ENCODE measurements around the gene WDR37.
"Not testable (repeated sequence)": the region's sequence is repeated elsewhere in the genome, so short reads cannot be mapped to it uniquely, and the experiment has no call there.

GRCh38 chr10:1161315-1161673 lies 105.1 kb downstream of the WDR37 start:
- not testable (repeated sequence) for TF ChIP-seq CREM (IDR thresholded peaks at IDR 0.05; ENCODE audit: low read depth); ZBTB33 (CRISPR knock-in tag; IDR thresholded peaks at IDR 0.05); REST (IDR thresholded peaks at IDR 0.05; ENCODE audit: borderline replicate concordance); REST (CRISPR knock-in tag; IDR thresholded peaks at IDR 0.05; ENCODE audit: low read depth); MXI1 (IDR thresholded peaks at IDR 0.05; ENCODE audit: low read depth, low read length); POLR2AphosphoS5 (IDR thresholded peaks at IDR 0.05; ENCODE audit: control insufficient read depth, insufficient read depth, low read depth, low read length); SP1 (CRISPR knock-in tag; IDR thresholded peaks at IDR 0.05); HDAC6 (IDR thresholded peaks at IDR 0.05; ENCODE audit: low read depth, low read length); CTCF (IDR thresholded peaks at IDR 0.05 in 2 of 3, conservative IDR thresholded peaks at IDR 0.05 in 1 of 3; ENCODE audit: insufficient read depth in 2 of 3, low read depth in 1 of 3, low read length in 3 of 3); POLR2A (conservative IDR thresholded peaks at IDR 0.05); ETS1 (conservative IDR thresholded peaks at IDR 0.05; ENCODE audit: control insufficient read depth, low read depth, low read length); GABPA (tag; conservative IDR thresholded peaks at IDR 0.05; ENCODE audit: low read depth); JUN (IDR thresholded peaks at IDR 0.05; ENCODE audit: borderline replicate concordance, low read depth, low read length); JUN (CRISPR knock-in tag; IDR thresholded peaks at IDR 0.05; ENCODE audit: borderline replicate concordance)

All from K562 (cell line).